Thyroid gland (tissue), 4 donors: ENCODE data around the gene BCL2. TPM values are rescaled to one million over a fixed set of nuclear protein-coding genes. Genes with fewer than 3 reads are reported as not detected.

Source experiments
- DNase-seq, 2 donors: peaks; one replicate each; pipeline ENCODE4 v3.0.0-alpha.2; 2019
- H3K27ac ChIP-seq, 3 donors: fragments of 200-600 bp; sonication (generic); 1 replicate in 2 of 3; 2 replicates in 1 of 3; pipeline ENCODE4 v1.5.1; 2016 to 2019; ENCODE audit warnings: mild to moderate bottlenecking in 1 of 3, moderate library complexity in 1 of 3
- H3K27me3 ChIP-seq: fragments of 200-600 bp; sonication (generic); one replicate; pipeline ENCODE4 v1.5.1; 2019
- H3K36me3 ChIP-seq, 2 donors: fragments of 200-600 bp; sonication (generic); one replicate each; pipeline ENCODE4 v1.5.1; 2016 to 2019
- H3K4me1 ChIP-seq, 2 donors: fragments of 200-600 bp; sonication (generic); one replicate each; pipeline ENCODE4 v1.5.1; 2017 to 2019
- H3K4me3 ChIP-seq, 3 donors: fragments of 200-600 bp; sonication (generic); replicated peaks in 1 of 3; 1 replicate in 2 of 3; 2 replicates in 1 of 3; pipeline ENCODE4 v1.5.1; 2016; ENCODE audit warnings: mild to moderate bottlenecking in 1 of 3
- H3K9me3 ChIP-seq: fragments of 200-600 bp; sonication (generic); one replicate; pipeline ENCODE4 v1.5.1; 2017
- POLR2A ChIP-seq, 2 donors: fragments of 450-650 bp; IDR thresholded peaks; one replicate each; pipeline ENCODE4 v1.6.1; 2017; ENCODE audit warnings: antibody characterized with exemption in 2 of 2, mild to moderate bottlenecking in 2 of 2, moderate library complexity in 1 of 2
- WGBS, 2 donors: methylation state at CpG; one replicate each; pipeline ENCODE4 v1.1.5; 2017; 5-methylcytosine and 5-hydroxymethylcytosine counted together
- intact Hi-C: fragments of 100-400 bp; cut with DNase I; formaldehyde crosslinking; loops from one replicate; pipeline ENCODE4 v1.15.1; 2023
- total RNA-seq, 4 donors: library from RNA; depleted of rRNA; stranded (reverse); fragments of >200 nt; gene quantifications; one replicate each; pipeline ENCODE4 v1.2.3, GENCODE V29; 2016
- TF ChIP-seq, protein P1 (sequence below), 6 experiments: fragments of 200-600 bp in 3 of 6; fragments of 450-650 bp in 3 of 6; sonication (generic) in 3 of 6; IDR thresholded peaks; one replicate each; pipeline ENCODE4 v1.5.1; 2016 to 2019; ENCODE audit warnings: antibody characterized with exemption in 6 of 6, mild to moderate bottlenecking in 2 of 6, inconsistent platforms in 1 of 6, moderate library complexity in 1 of 6

BCL2 gene
- total RNA-seq, 4 donors from 2014 or later: 108 to 163 (median 115) TPM

DNA sequence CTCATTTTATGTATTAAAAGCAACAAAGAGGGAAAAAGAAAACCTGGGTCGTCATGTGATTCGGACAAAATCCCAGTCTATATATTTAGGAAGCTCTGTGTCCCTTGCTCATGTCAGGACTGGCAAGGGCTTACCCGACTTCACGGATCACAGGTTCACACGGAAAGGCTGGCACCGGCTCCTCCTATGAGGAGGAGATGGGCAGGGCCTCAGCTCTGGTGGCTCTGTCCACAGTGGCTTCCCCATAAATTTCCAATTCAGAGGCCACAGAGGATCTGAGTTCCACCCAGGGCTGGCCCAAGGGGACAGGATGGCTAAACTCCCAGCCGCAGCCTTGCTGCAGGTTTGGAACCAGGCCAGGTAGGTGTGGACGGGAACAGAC lies 186.8 kb downstream of the BCL2 start:
- intact Hi-C loops: loop anchor here (5.0 kb wide), 1 partner anchor 184 kb away; the partner anchor contains the start of gene BCL2
- H3K4me1 ChIP-seq: peaks cover 34 to 48% of the 10 kb centered on the region in 2 donors
- H3K9me3 ChIP-seq: no peaks in the 10 kb centered on the region
- peak overlapping the region; percentile 65 to 70 (median 69) for H3K27ac ChIP-seq
- WGBS, 2 donors: 25 to 36% methylated on average over 8 of the region's 8 CpGs
- no peaks in the 10 kb centered on the region for H3K27me3 ChIP-seq
- peak; percentile 85 to 90 for DNase-seq
- H3K4me3 ChIP-seq: no peak overlapping the region
- H3K36me3 ChIP-seq: no peaks in the 10 kb centered on the region
- TF ChIP-seq POLR2A (IDR thresholded peaks at IDR 0.05): peak in 1 of 2 donors; percentile 49
- TF ChIP-seq, protein P1, sequence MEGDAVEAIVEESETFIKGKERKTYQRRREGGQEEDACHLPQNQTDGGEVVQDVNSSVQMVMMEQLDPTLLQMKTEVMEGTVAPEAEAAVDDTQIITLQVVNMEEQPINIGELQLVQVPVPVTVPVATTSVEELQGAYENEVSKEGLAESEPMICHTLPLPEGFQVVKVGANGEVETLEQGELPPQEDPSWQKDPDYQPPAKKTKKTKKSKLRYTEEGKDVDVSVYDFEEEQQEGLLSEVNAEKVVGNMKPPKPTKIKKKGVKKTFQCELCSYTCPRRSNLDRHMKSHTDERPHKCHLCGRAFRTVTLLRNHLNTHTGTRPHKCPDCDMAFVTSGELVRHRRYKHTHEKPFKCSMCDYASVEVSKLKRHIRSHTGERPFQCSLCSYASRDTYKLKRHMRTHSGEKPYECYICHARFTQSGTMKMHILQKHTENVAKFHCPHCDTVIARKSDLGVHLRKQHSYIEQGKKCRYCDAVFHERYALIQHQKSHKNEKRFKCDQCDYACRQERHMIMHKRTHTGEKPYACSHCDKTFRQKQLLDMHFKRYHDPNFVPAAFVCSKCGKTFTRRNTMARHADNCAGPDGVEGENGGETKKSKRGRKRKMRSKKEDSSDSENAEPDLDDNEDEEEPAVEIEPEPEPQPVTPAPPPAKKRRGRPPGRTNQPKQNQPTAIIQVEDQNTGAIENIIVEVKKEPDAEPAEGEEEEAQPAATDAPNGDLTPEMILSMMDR (IDR thresholded peaks at IDR 0.05): no peak

DNA sequence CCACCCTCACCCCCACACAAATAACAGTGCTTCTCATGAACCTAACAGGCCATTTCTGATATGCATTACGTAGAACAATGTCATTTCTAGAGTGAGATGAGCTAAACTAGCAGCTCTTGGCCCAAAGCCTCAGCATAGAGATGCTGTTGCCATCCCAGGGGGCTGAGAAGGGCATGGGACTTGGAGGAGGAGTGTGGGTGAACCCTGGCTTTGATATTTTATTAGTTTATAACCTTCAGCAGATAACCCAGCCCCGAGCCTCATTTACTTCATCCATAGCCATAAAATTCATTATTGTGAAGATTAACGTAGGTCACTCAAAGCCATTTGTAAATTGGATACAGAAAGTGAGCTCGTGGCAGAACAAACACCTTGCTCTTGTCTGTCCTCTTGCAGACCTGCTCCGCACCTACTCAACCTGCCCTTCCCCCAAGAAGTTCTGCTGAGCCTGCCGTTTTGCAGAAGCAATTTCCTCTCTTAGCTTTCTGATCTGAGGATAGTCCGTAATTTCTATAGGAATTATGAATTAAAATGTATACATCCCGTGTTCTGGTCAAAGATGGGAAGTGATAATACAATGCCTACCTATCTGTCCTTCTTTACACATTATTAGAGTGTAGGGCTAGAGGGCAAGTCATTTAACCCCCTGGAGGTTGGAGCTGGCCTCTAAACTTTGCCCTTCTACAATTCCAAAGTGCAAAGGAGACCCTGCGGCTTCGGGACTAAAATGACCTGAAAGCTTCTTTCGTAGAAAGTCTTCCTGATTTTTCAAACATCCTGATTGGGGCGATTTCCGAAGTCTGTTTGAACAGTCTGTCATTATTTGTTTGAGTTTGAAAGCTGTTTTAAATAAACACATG lies 187.4 kb downstream of the BCL2 start:
- 30 to 43% methylated on average over 13 of the region's 13 CpGs for WGBS, 2 donors
- no peak overlapping the region for H3K4me3 ChIP-seq
- no peak for TF ChIP-seq POLR2A (IDR thresholded peaks at IDR 0.05)
- TF ChIP-seq, protein P1 (IDR thresholded peaks at IDR 0.05): no peak
- no peaks in the 10 kb centered on the region for H3K27me3 ChIP-seq
- H3K9me3 ChIP-seq: no peaks in the 10 kb centered on the region
- H3K27ac ChIP-seq: peak overlapping the region; percentile 65 to 70 (median 69)
- intact Hi-C loops: loop anchor here (5.0 kb wide), 1 partner anchor 185 kb away; the partner anchor contains the start of gene BCL2
- DNase-seq: peak; percentile 70 to 71
- H3K36me3 ChIP-seq: no peaks in the 10 kb centered on the region
- H3K4me1 ChIP-seq: peaks cover 28 to 42% of the 10 kb centered on the region in 2 donors

DNA sequence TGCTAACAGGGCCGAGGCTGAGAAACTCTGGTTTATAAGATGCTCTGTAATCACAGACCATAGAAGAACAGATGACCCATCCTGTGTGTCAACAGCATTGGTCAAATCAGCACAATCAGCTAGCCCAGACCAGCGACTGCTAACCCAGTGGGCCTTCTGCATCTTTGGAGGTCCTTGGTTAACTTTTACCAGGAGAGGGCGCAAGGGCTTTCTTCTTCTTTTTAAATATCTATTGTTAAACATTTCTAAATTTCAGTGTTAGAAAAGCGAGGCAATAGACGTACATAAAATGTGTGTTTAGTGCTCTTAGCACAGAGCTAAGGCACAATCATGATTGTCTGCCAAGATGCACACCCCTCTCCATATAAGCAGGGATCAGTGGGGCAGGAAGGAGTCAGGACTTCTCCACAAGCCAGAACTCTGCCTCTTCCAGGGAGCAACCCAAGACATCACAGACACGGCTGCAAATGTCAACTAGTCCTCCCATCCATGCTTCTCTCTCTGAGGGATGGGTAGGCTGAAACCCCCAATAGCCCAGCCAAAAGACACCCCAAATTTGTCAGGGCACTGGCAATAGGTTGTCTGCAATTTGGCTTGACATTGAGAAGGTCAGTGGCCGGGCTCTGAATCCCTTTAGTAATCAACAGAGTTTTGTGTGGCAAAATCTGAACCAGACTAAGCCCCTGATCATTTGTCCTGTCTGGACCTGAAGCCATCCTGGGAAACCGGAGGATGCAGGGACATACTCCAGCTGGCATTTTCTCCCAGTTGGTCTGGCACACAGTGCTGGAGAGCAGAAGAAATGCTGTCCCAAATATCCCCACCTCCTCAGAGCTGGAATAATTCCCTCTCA lies 188.2 kb downstream of the BCL2 start:
- WGBS, 2 donors: 36 to 55% methylated on average over 8 of the region's 8 CpGs
- no peak overlapping the region for H3K4me3 ChIP-seq
- H3K9me3 ChIP-seq: no peaks in the 10 kb centered on the region
- peak overlapping the region; percentile 19 to 70 (median 69) for H3K27ac ChIP-seq
- TF ChIP-seq, protein P1 (IDR thresholded peaks at IDR 0.05): peak in 5 of 6 experiments; percentile 12 to 71 (median 55)
- no peak for TF ChIP-seq POLR2A (IDR thresholded peaks at IDR 0.05)
- H3K36me3 ChIP-seq: peaks cover 0 to under 1% of the 10 kb centered on the region in 2 donors
- no peaks in the 10 kb centered on the region for H3K27me3 ChIP-seq
- intact Hi-C loops: loop anchor here (5.0 kb wide), 1 partner anchor 186 kb away; the partner anchor contains the start of gene BCL2
- DNase-seq: peak; percentile 56 to 58
- H3K4me1 ChIP-seq: peaks cover 28 to 38% of the 10 kb centered on the region in 2 donors

DNA sequence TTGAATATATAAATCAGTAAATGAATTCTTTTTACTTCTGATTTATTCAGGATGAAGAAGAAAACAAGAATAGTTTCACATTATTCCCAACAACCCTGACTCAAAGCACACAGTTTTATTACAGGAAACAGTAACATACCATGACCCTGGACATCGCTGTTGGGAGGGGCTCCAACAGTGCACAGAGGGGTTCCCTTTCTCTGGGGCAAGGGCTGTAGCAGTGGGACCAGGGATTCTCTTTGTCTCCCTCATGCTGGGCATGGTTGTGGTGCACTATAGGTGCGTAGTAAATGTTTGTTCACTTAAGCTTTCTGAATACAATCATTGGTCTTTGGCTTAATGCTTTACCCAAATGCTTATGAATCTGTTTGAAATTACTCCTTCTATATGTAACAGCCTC lies 189.4 kb downstream of the BCL2 start:
- 77 to 87% methylated on average over 2 of the region's 2 CpGs for WGBS, 2 donors
- Histone ChIP-seq H3K9me3 (no peaks in the 10 kb centered on the region), H3K27ac (no peak overlapping the region), H3K4me3 (no peak overlapping the region), H3K4me1 (peaks cover 22 to 28% of the 10 kb centered on the region in 2 donors), H3K36me3 (peaks cover 0 to 5% of the 10 kb centered on the region in 2 donors), H3K27me3 (no peaks in the 10 kb centered on the region)
- intact Hi-C loops: loop anchor here (5.0 kb wide), 1 partner anchor 187 kb away; the partner anchor contains the start of gene BCL2
- no peak for DNase-seq
- TF ChIP-seq POLR2A (IDR thresholded peaks at IDR 0.05): no peak
- TF ChIP-seq, protein P1 (IDR thresholded peaks at IDR 0.05): no peak
